GM12878 (cell line): Measurements from ENCODE around the gene ZNF132. TPM values are rescaled to one million over a fixed set of nuclear protein-coding genes. Genes with fewer than 3 reads are reported as not detected.
A peak's percentile ranks its signal among the peaks of the same experiment; 100 is the strongest.

Experiments
- ATAC-seq: fragments of 200-7000 bp; cut with Tn5 transposase; 3 replicates; pipeline ENCODE4 v1.9.1; 2020; ENCODE audit warnings: mild to moderate bottlenecking, moderate library complexity
- BruUV-seq: library from RNA; stranded (reverse); fragments of 400-500 nt; replicated peaks from 2 replicates; lab custom pipeline; 2021; lab: Mats Ljungman, UMichigan
- CTCF ChIA-PET: fragments of 300-600 bp; sonication (Branson Sonifier 250); formaldehyde crosslinking; extraction: SDS; loops from one replicate; lab custom pipeline; 2021; ENCODE audit warnings: inconsistent platforms; lab: Yijun Ruan, JAX
- POLR2A ChIA-PET: fragments of 350-600 bp; formaldehyde crosslinking; extraction: SDS; loops from one replicate; lab custom pipeline; 2021; ENCODE audit warnings: inconsistent platforms; lab: Charles Lee
- RAD21 ChIA-PET: fragments of 300-600 bp; sonication (Branson Sonifier 250); formaldehyde crosslinking; loops from one replicate; lab custom pipeline; 2023; ENCODE audit warnings: antibody characterized with exemption; ENCODE audit not compliant: unreplicated experiment; lab: Charles Lee
- SMC1A ChIA-PET: fragments of 300-600 bp; sonication (Branson Sonifier 250); formaldehyde crosslinking; loops from one replicate; lab custom pipeline; 2023; ENCODE audit not compliant: unreplicated experiment, uncharacterized antibody; lab: Charles Lee
- DNase-seq: peaks from one replicate; pipeline ENCODE4 v3.0.0-alpha.2; 2011; ENCODE audit warnings: low read depth, low spot score
- FAIRE-seq: peaks from 3 replicates; lab custom pipeline; 2011; peaks lifted over from hg19 to GRCh38; lab: Jason Lieb, UNC
- H2AFZ ChIP-seq: 2 replicates; pipeline ENCODE4 v1.6.0; 2011; ENCODE audit warnings: low read depth, low read length, control low read depth; ENCODE audit not compliant: control insufficient read depth
- H3K27ac ChIP-seq: 2 replicates; pipeline ENCODE4 v1.5.1; 2011; ENCODE audit warnings: control low read depth; ENCODE audit not compliant: control insufficient read depth, insufficient read depth
- H3K27me3 ChIP-seq, 2 experiments: replicated peaks in 1 of 2; 2 replicates each; pipeline versions ENCODE4 v1.6.0 to v1.6.1; 2011; ENCODE audit warnings: low read length in 1 of 2; ENCODE audit not compliant: control insufficient read depth in 2 of 2, insufficient read depth in 2 of 2
- H3K36me3 ChIP-seq, 2 experiments: 2 replicates each; pipeline ENCODE4 v1.5.1; 2011; ENCODE audit warnings: low read length in 1 of 2; ENCODE audit not compliant: control insufficient read depth in 2 of 2, insufficient read depth in 2 of 2
- H3K4me1 ChIP-seq: 2 replicates; pipeline ENCODE4 v1.6.1; 2011; ENCODE audit warnings: mild to moderate bottlenecking, low read length, moderate library complexity, mixed read lengths; ENCODE audit not compliant: control insufficient read depth, insufficient read depth
- H3K4me2 ChIP-seq: 2 replicates; pipeline ENCODE4 v1.6.0; 2011; ENCODE audit warnings: control low read depth; ENCODE audit not compliant: control insufficient read depth, insufficient read depth
- H3K4me3 ChIP-seq: fragments of 200-600 bp; sonication (generic); 2 replicates; pipeline ENCODE4 v1.5.1; 2016
- H3K79me2 ChIP-seq: 2 replicates; pipeline ENCODE4 v1.6.0; 2011; ENCODE audit warnings: low read length; ENCODE audit not compliant: control insufficient read depth, insufficient read depth
- H3K9ac ChIP-seq: 2 replicates; pipeline ENCODE4 v1.8.0; 2011; ENCODE audit warnings: low read length, control low read depth, mixed read lengths; ENCODE audit not compliant: control insufficient read depth, insufficient read depth
- H3K9me3 ChIP-seq: replicated peaks from 3 replicates; pipeline ENCODE4 v1.5.1; 2011; ENCODE audit warnings: mild to moderate bottlenecking, low read length; ENCODE audit not compliant: control insufficient read depth, insufficient read depth
- H4K20me1 ChIP-seq: 2 replicates; pipeline ENCODE4 v1.6.0; 2011; ENCODE audit not compliant: control insufficient read depth, insufficient read depth
- BCL3 ChIP-seq: IDR thresholded peaks from 2 replicates; pipeline ENCODE4 v1.6.1; 2011; ENCODE audit warnings: borderline replicate concordance, low read depth, mild to moderate bottlenecking, moderate library complexity, low read length; ENCODE audit not compliant: insufficient read depth, poor library complexity, severe bottlenecking
- BMI1 ChIP-seq: fragments of 450-650 bp; IDR thresholded peaks from 2 replicates; pipeline ENCODE4 v1.6.1; 2016; ENCODE audit warnings: mild to moderate bottlenecking, moderate library complexity, borderline replicate concordance
- CBX3 ChIP-seq: fragments of 200-600 bp; sonication (generic); IDR thresholded peaks from 2 replicates; pipeline ENCODE4 v1.6.1; 2016; ENCODE audit warnings: low read depth, borderline replicate concordance
- IKZF2 ChIP-seq, 2 experiments: fragments of 450-650 bp; IDR thresholded peaks; 2 replicates each; pipeline ENCODE4 v1.6.1; 2017; ENCODE audit warnings: mild to moderate bottlenecking in 2 of 2, moderate library complexity in 2 of 2
- STAT3 ChIP-seq: IDR thresholded peaks from 2 replicates; pipeline ENCODE4 v1.6.1; 2011; ENCODE audit warnings: low read depth, low read length, improper control_type of control experiment
- WGBS: methylation state at CpG from one replicate; pipeline ENCODE4 v1.1.6; 2016; ENCODE audit warnings: low lambda C conversion rate; ENCODE audit not compliant: insufficient replicate concordance, insufficient coverage; ENCODE audit errors: missing lambda C conversion rate; 5-methylcytosine and 5-hydroxymethylcytosine counted together
- in situ Hi-C: fragments of 300-500 bp; cut with MboI; formaldehyde crosslinking; loops from 9 replicates; pipeline ENCODE4 v1.14.3; 2018; ENCODE audit warnings: mixed read lengths
- intact Hi-C: fragments of 100-400 bp; cut with micrococcal nuclease; formaldehyde crosslinking; loops from one replicate; pipeline ENCODE4 v1.14.2; 2022; ENCODE audit not compliant: unreplicated experiment
- polyA plus RNA-seq, 11 experiments: library from polyadenylated mRNA; depleted of rRNA in 4 of 11; unstranded in 6 of 11; stranded (reverse) in 5 of 11; fragments of >200 nt; fragmentation: Nextera tagmentation in 4 of 11; fragmentation: Illumina TruSeq in 1 of 11; extraction: Ambion mirVana in 4 of 11; extraction: Trizol in 1 of 11; gene quantifications; 1 replicate in 1 of 11; 2 replicates in 10 of 11; pipeline versions ENCODE4 v1.2.1 to v1.2.3, GENCODE V29; 2011 to 2016; ENCODE audit warnings: inconsistent platforms in 2 of 11, missing spikeins in 2 of 11, low read depth in 1 of 11
- total RNA-seq, 4 experiments: library from RNA; depleted of rRNA in 3 of 4; stranded (reverse); fragments of >200 nt in 3 of 4; fragmentation: Illumina TruSeq in 1 of 4; extraction: Trizol in 1 of 4; gene quantifications; 2 replicates each; pipeline versions ENCODE4 v1.2.1 to v1.2.3, GENCODE V29; 2013 to 2021
- TF ChIP-seq, protein P1 (sequence below): fragments of 450-650 bp; IDR thresholded peaks from 2 replicates; pipeline ENCODE4 v1.6.1; 2016; ENCODE audit warnings: mild to moderate bottlenecking

The ZNF132 gene
- total and polyA plus RNA-seq, 10 of the 15 experiments (the other 5 are each of a cell fraction or from before 2014, with no cell fraction given), result 0.56 to 4.0 (median 2.3) TPM

- TF ChIP-seq BMI1 (peak; percentile 96), CBX3 (no peak)
These were observed 27.0 kb upstream of the ZNF132 start, which contains the start of gene ZNF324 (continued) for GRCh38 chr19:58466760-58467589.

DNA sequence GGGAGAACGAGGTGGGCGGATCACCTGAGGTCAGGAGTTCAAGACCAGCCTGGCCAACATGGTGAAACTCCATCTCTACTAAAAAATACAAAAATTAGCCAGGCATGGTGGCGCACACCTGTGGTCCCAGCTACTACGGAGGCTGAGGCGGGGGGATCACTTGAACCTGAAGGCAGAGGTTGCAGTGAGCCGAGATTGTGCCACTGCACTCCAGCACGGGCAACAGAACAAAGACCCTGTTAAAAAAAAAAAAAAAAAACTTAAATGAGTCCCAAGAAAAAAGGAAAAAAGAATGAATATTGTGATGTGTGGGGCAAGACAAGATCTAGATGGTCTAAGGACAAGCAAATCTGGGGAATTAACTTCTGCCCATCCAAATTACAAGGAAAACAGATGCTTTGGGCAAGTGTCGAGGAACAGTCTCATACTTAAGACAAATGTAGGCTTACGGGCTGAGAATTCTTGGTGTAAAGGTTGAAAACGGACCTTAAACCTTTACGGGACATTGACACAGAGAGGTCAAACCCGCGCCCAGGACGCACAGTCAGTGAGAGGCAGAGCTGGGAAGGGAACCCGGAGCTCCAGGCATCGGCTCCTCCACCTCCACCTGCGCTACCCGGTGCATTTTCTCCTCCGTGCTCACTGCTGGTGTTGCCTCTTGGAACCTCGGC, 26.3 kb upstream of the ZNF132 start:
- no peak overlapping the region for H3K27ac ChIP-seq
- TF ChIP-seq STAT3 (no peak), IKZF2 (IDR thresholded peaks at IDR 0.05) (0 out of 4 replicates have a peak, but pooled peaks have one; percentile 21 to 24), BCL3 (no peak)
- TF ChIP-seq, protein P1, sequence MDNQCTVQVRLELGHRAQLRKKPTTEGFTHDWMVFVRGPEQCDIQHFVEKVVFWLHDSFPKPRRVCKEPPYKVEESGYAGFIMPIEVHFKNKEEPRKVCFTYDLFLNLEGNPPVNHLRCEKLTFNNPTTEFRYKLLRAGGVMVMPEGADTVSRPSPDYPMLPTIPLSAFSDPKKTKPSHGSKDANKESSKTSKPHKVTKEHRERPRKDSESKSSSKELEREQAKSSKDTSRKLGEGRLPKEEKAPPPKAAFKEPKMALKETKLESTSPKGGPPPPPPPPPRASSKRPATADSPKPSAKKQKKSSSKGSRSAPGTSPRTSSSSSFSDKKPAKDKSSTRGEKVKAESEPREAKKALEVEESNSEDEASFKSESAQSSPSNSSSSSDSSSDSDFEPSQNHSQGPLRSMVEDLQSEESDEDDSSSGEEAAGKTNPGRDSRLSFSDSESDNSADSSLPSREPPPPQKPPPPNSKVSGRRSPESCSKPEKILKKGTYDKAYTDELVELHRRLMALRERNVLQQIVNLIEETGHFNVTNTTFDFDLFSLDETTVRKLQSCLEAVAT, result 0 out of 2 replicates have a peak, but pooled peaks have one; percentile 62
- POLR2A ChIA-PET, result interaction anchor here (1.6 to 2.4 kb wide), 3 partner anchors 15 to 57 kb away, joined by 5 to 6 read pairs (median 6); partner anchors contain the start of genes ZNF324B and ZNF584
- RAD21 ChIA-PET, result interaction anchor here (1.3 kb wide), 1 partner anchor 58 kb away, joined by 5 read pairs; the partner anchor contains the start of gene ZNF584
- peak overlapping the region; percentile 81 for H3K4me3 ChIP-seq
- WGBS, result 34% methylated on average over 20 of the region's 20 CpGs
- BruUV-seq, result no TSS peak
- no peaks in the 10 kb centered on the region for H4K20me1 ChIP-seq
- ATAC-seq, result peak; percentile 13
- H2AFZ ChIP-seq, result peak overlapping the region; percentile 97
- SMC1A ChIA-PET, result interaction anchor here (1.0 to 1.5 kb wide), 3 partner anchors 10 to 58 kb away, joined by 3 to 4 read pairs (median 4); partner anchors contain the start of genes ZBTB45, ZNF446 and ZNF584
- peaks cover 17% of the 10 kb centered on the region for H3K79me2 ChIP-seq
- H3K27me3 ChIP-seq, result no peaks in the 10 kb centered on the region
- peaks cover 14% of the 10 kb centered on the region for H3K4me1 ChIP-seq
- no peak for FAIRE-seq
- CTCF ChIA-PET, result interaction anchor here (1.5 kb wide), 1 partner anchor 53 kb away, joined by 5 read pairs; the partner anchor contains the start of gene ZBTB45
- DNase-seq, result no peak
- intact Hi-C loops (loop anchor here (5.0 kb wide), 2 partner anchors 59 to 139 kb away; partner anchors contain the start of genes ZNF584 and ZSCAN22), in situ Hi-C loops (no loop called here)
- peak overlapping the region; percentile 91 for H3K4me2 ChIP-seq
- no peak overlapping the region; the same call in 1 of the 2 replicates for H3K9ac ChIP-seq
- peaks cover 0 to 2% of the 10 kb centered on the region in 2 experiments; a peak in 2 of 4 replicates for H3K36me3 ChIP-seq
- H3K9me3 ChIP-seq, result no peaks in the 10 kb centered on the region
